HG02884 (cell line): ENCODE measurements around the gene RELN.

Experiments used
- ATAC-seq: cut with Tn5 transposase; IDR thresholded peaks from one replicate; pipeline ENCODE4 v1.9.1; 2021; ENCODE audit warnings: mild to moderate bottlenecking, moderate library complexity; ENCODE audit not compliant: unreplicated experiment

Gene RELN

GRCh38 chr7:103729026-103729425 is 260.4 kb downstream of the RELN start:
- ATAC-seq = no peak

- ATAC-seq = no peak
These were observed 261.4 kb downstream of the RELN start for GRCh38 chr7:103727982-103728610.

GRCh38 chr7:103719070-103719469 is 270.4 kb downstream of the RELN start:
- no peak for ATAC-seq

- ATAC-seq = no peak
These were observed 270.9 kb downstream of the RELN start for GRCh38 chr7:103718482-103719061.

GRCh38 chr7:103717574-103717973 is 271.9 kb downstream of the RELN start:
- ATAC-seq = no peak

DNA sequence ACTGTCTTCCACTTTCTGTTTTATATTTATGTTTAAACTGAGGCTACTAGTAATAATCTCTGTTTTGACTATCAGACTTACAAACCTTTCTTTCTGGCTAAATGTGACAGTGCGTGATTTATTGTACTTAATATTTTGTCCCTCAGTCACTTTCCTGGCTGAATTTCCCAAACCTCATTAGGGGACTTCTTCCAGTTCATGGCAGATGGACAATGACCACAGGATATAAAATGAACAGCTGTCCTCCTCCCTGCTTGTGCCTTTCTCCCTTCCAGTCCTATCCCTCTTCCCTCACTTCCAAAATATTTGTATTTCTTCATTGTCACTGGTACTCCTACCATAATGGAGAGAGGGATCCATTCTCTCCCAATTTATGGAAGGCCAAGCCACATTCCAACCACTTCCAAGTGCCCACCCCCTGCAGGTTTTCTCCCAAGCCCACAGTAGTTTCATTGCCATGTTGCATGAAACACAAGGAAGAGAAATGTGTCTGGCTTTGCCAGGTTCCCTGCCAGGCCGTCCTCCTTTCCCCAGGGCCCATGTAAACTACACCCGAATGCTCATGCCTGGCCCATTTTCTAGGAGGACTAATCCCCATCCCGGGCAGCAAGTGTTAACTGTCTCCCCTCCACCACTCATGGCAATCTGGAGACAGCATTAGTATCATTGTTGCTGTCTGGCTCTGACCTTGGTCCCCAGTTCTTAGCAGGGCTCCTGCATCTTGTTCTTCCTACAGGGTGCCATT is 273.9 kb downstream of the RELN start:
- ATAC-seq = no peak

- ATAC-seq = no peak
These were observed 275.0 kb downstream of the RELN start for GRCh38 chr7:103714376-103714927.

- no peak for ATAC-seq
These were observed 276.3 kb downstream of the RELN start for GRCh38 chr7:103712991-103713778.

GRCh38 chr7:103711413-103711812 is 278.0 kb downstream of the RELN start:
- no peak for ATAC-seq

- no peak for ATAC-seq
These were observed 279.2 kb downstream of the RELN start for GRCh38 chr7:103710247-103710646.

DNA sequence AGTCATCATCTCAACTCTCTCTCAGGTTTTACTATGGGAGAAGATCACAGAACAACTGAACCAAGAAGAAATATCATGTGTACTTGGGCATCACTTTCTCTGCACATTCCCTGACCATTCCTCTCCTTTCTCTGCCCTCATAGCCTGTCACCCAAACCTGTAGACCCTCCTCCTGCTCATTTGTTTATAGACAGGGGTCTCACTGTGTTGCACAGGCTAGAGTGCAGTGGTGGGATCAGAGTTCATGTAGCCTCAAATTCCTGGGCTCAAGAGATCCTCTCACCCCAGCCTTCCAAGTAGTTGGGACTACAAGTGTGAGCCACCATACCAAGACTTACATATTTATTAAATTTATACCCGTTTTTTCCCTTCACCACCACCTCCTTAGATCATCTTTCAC is 282.7 kb downstream of the RELN start:
- no peak for ATAC-seq

DNA sequence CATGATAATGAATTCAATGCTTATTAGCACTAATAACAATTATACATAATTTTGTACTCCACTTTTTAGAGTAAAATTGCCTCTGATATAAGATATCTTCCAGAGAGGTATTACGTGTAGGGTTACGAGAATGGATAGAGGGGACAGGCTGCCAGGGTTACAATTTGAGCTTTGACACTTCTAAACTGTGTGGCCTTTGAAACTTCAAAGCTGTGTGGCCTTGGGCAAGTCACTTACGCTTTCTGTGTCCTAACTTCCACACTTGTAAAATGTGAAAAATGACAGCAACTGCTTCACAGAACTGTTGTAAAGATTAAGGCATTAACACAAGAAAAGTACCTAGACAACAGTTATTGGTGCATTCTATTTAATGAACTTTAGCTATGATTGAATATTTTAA is 283.9 kb downstream of the RELN start:
- ATAC-seq = no peak

DNA sequence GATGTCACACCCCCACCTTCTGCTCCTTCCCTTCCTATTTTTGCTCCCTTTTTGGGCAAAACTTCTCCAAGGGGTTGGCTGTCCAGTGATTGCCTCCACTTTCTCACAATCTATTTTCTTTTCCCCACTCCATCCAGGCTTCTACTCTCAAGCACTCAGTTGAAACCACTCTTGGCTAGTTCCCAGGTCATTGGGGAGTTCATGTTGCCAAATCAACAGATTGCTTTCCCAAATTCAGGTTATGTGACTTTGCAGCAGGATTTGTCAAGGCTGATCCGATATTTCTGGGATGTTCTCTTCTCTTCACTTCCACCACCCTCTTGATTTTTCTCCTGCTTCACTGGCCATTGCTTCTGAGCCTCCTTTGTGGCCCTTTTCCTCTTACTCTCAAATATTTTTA is 284.8 kb downstream of the RELN start:
- ATAC-seq = no peak

- ATAC-seq = no peak
These were observed 286.5 kb downstream of the RELN start for GRCh38 chr7:103702982-103703381.

DNA sequence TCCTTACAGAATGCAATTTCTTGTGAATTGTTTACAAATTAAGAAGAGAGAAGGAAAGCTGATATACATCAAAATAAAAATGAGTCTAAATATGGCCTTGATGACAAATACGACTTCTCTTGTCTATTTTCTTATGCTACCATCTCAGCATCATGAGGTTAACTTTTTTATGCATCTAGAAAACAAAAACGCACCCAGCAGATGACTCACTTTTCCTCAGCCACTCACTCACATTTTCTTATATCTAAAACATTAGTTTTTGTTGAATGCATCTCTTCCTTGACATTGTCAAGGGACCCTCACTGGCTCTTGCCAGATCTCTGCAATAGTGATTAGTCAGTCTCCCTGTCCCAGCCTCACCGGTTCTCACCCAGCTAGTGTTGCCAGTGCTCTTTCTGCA is 287.0 kb downstream of the RELN start:
- ATAC-seq = no peak

DNA sequence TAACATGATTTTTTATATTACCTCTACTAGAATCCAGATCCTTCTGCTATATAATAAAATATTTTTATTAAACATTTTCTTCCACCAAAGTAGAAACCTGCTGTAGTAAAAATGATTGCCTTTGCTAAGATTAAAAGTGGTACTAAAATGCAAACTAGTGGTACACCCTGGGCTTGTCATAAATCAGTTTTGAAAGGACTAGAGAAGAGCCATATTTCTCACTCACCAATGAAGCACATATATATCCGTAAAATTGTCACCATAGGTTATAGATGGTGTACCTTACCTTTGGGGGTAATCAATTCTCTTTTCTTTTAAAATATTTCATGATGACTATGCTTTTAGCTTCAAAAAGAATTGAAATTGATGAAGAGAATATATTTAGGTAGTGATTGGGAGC is 290.4 kb downstream of the RELN start:
- ATAC-seq = no peak

GRCh38 chr7:103698064-103698463 is 291.4 kb downstream of the RELN start:
- ATAC-seq = no peak

- ATAC-seq = no peak
These were observed 293.9 kb downstream of the RELN start for GRCh38 chr7:103695521-103695920.

GRCh38 chr7:103694304-103694703 is 295.2 kb downstream of the RELN start:
- ATAC-seq = no peak

GRCh38 chr7:103691291-103691690 is 298.2 kb downstream of the RELN start:
- ATAC-seq = no peak

- no peak for ATAC-seq
These were observed 299.1 kb downstream of the RELN start for GRCh38 chr7:103690242-103690974.
